ENCODE measurements around the gene NUAK1. TPM values are rescaled to one million over a fixed set of nuclear protein-coding genes. Genes with fewer than 3 reads are reported as not detected.
A peak's percentile ranks its signal among the peaks of the same experiment; 100 is the strongest.
"Not testable (repeated sequence)": the region's sequence is repeated elsewhere in the genome, so short reads cannot be mapped to it uniquely, and the experiment has no call there.

Gene NUAK1
- total RNA-seq, 1 donor from 2014 or later, result 40.6 TPM

DNA sequence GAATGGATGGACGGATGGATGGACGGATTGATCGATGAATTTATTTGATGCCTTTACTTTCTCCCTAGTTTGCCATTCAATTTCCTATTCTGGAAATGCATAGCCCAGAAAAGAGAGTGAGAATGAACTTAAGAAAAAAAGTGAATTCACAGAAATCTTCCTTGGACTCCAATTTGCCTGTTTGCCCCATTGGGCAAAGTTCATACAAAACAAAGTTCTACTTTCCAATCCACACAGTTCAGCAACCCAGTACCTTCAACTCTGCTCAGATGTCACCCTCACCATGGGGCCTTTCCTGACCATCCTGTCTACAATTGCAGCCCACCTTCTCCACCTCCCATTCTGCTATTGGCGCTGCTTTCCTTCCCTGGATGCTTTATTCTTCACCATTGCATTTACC lies 8.2 kb upstream of the NUAK1 start:
- DNase-seq, result no peak

DNA sequence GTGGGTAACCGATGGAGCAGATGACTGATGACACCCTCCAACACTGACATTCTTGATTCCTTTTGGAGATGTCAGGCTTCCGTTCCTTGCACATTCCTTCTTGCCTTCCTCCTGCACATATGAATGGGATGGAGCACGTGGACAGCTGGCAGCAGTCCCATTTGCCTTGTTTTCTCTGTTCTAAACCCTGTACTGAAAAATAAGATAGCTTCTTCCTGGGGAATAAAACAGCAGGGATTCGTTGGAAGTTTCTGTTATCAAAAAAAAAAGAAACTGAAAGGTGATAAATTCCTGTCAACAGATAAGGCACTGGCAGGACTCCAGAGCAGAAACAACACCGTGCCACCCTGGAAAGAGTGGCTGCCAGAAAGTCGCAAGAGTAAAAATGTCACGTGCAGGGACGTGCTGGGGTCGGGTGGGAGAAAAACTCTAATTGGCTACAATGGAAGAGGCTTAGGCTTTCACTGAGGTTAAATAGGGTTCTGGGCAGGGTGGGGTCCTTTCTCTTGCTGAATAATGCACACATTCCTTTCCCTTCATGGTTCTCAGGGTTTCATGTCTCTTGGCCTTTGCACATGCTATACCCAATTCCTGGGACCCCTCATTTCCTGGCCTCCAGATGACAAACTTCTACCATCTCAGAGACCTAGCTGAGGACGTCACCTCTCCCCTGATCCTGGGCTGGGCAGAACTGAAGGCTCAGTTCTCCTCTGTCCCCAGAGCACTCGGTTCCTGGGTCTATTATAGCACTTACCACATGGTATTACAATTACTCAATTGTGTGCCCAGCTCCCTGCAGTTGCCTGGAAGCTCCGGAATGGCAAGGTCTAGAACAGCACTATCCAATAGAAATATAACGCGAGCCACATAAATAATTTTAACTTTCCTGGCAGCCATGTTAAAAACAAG lies 7.0 kb upstream of the NUAK1 start:
- DNase-seq, result no peak

DNA sequence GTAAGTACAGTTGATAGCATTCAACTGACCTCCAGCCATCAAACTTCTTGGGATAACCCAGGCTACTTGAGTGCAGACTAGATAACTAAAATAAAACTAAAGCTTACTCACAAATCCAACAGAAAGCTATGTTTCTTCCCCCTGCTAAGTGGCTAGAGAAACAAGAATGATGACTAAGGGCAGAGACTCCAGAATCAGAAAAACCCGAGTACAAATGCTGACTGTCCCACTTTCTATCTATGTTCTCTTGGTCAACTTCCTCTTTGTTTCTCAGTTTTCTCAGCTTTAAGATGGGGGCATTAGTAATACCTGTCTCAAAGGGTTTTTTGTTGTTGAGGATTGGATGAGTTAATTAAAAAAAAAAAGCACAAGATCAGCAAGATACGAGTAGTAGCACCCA lies 6.1 kb upstream of the NUAK1 start:
- no peak for DNase-seq

DNA sequence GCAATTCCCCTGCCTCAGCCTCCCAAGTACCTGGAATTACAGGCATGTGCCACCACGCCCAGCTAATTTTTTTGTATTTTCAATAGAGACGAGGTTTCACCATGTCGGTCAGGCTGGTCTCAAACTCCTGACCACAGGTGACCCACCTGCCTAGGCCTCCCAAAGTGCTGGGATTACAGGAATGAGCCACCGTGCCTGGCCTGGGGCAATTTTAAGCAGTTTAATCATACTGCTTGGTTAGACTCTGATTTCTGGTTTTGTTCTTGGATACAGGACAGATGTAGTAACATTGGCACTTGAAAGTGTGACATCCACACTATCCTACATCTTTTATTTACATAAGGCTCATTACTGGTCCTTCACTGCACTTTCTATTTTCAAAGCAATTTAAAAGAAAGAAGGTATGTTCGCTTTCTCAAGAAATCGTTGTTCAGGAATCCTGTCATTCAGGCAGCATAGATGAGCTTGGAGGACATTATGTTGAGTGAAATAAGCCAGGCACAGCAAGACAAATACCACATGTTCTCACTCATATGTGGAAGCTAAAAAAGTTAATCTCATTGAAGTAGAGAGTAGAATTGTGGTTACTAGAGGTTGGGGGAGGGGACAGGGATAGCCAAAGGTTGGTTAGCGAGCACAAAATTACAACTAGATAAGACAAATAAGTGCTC lies 4.0 kb upstream of the NUAK1 start:
- DNase-seq, result no peak

DNA sequence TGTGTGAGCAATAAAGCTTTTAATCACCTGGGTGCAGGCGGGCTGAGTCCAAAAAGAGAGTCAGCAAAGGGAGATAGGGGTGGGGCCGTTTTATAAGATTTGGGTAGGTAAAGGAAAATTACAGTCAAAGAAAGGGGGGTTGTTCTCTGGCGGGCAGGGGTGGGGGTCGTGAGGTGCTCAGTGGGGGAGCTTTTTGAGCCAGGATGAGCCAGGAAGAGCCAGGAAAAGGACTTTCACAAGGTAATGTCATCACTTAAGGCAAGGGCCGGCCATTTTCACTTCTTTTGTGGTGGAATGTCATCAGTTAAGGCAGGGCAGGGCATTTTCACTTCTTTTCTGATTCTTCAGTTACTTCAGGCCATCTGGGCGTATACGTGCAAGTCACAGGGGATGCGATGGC lies 3.2 kb upstream of the NUAK1 start:
- not testable (repeated sequence) for DNase-seq

DNA sequence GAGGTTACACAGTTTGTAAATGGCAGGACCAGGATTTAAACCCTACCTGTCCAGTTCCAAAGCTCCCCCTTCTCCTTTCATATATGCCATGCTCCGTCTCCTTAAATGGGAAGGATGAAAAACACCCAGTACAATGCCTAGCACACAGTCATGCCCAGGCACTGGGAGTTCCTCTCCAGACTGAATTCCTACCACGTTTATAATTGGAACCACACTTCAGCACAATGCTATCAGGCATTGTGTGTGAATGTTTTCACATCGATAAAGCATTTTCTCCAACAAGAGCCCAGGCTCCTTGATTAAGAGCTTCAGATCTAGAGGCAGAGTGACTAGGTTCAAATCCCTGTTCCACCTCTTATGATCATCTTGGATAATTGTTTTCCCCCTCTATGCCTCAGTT lies 2.7 kb upstream of the NUAK1 start:
- no peak for DNase-seq

DNA sequence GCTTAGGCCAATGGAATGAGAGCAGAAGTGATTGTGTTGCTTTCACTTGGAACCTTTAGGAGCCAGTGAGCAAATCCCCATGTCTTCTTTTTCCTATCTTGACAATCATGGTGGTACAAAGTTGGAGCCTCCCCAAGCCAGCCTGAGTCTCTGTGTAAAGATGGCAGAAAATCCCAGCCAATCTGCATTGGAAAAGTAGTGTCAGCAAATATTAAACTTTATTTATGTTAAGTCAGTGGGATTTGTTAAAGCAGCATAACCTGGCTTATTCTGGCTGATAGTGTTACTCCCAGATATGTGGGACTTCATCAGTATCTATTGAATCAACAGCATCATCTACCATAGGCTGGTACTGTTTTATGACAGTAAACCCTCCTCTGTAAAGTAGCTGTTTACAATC lies 2.2 kb upstream of the NUAK1 start:
- no peak for DNase-seq

DNA sequence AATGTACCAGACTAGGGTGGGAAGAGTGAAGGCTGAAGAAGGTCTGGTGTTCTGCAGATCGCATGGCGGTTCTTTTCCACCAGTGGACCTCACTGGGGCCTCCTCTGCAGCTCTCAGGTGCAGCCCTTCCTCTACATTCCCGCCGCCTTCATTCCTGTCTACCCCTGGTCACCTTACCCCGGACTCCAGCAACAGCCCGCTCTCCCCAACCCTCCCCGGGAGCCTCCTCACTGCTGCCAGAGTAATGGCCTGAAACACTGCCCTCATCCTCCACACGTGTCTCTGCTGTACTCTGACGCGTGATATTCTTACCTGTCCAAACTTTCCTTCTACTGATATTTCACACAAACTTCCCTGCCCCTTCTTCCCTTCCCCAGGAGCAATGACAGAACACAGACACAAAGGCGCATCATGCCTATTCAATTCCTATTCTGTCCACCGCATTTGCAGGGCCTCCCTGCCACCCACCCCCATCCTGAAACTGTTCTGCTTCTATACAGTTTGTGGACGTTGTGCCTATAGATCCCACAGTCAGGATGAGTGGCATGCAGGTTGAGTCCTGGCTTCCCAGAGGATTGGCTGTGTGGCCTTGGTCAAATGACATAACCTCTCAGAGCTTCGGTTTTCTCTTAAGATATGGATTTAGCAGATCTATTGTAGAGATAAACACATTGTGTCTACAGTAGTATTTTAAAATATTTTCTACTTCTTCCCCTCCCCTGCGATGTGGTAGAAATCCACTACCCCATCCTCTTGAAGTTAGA lies 1.7 kb upstream of the NUAK1 start:
- DNase-seq, result no peak

DNA sequence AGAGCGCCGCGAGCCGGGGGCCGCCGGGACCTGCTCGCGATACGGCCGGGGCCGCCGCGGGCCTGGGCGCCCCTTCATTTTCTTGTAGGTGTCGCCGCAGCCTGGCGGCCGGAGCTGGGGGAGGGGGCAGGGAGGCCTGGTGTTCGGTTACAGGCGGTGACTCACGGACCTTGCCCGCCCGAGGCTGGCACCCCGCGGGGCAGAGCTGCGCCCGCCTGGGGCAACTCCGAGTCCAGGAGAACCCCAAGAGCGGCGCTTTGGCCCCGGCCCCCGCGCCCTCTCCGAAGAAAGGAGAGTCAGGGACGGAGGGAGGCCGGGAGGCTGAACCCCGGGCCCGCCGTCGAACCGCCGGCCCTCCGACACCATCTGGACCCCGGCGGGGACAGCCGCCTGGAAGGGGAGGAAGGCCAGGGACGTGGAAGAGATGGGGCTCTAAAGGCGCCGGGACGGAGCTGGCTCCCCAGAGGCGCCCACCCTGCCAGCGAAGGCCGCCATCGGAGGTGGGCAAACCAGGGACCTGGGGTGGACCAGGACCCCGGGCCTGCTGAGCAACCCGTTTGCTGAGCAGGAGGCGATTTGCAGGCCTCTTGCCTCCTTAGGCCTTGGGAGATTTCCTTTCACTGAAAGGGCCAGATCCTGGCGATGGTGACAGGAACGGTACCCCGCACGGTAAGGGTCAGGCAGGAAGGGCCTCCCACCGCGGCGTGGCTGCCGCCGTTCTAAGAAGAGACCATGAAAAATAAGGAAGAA lies 843 bp upstream of the NUAK1 start:
- peak; percentile 51 for DNase-seq

DNA sequence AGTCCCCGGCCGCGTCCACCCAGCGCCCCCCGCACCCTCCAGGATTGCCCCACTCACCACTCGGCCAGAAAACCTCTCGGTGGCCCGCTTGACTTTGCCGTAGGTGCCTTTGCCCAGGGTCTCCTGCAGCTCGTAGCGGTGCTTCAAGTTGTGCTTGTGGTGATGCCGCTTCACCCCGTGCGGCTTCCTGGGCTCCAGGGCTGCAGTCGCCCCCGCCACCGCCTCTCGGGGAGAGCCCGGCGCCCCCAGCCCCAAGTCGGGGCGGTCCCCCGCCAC lies 459 bp downstream of the NUAK1 start:
- no peak for DNase-seq

DNA sequence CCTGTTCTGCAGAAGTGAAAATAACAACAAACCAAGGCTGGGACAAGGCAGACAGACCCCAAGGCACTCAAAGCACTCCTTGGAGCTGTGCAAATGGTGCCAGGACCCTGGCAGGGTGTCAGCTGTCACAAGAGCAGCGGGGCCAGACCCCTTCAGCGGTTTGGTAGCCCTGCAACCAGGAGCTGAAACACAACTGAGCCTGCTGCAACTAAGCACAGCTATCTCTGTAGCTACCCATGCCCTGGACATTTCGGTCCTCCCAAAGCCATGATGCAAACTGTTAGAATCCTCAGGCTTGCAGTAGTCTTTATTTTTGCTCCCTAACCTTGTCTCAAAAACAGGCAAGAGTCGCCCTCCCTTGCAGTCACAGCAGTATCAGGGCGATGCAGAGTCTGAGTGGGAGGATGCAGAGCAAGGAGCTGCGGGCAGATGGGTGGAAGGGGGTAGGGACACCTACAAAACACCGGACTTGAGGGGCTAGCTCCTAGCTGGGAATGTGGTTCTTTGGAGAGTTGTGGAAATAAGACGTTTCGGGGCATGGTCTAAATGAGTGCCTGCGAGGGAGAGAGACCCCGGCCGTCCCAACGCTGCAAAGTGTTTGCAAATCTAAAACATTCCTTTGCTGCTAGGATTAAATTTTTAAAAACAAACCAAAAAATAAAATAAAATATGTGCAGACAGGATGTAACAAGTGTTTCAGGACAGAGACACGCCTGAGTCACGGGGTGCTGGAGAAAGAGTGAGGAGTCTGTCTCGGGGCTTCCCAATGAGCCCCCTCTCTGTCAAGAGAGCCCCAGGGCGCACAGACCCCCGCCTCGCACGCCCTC lies 1.0 kb downstream of the NUAK1 start:
- DNase-seq, result peak; percentile 70

DNA sequence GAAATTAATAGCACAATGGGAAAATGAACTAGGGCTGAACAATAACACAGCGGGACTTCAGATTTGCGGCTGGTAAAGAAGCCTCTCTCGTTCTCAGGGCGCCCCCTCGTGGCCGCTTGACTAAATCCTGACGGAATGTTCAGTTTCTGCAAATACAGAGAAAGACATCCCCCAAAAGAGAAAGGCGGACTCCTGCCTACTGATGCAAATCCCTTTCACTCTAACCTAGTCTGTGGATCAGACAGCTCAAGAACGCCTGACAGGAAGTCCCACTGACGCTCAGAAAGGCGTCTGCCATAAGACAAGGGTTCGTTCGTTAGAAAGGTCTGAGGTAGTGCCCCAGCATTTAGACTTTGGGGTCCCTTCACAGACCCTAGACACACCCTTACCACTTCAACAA lies 2.5 kb downstream of the NUAK1 start:
- peak; percentile 74 for DNase-seq

DNA sequence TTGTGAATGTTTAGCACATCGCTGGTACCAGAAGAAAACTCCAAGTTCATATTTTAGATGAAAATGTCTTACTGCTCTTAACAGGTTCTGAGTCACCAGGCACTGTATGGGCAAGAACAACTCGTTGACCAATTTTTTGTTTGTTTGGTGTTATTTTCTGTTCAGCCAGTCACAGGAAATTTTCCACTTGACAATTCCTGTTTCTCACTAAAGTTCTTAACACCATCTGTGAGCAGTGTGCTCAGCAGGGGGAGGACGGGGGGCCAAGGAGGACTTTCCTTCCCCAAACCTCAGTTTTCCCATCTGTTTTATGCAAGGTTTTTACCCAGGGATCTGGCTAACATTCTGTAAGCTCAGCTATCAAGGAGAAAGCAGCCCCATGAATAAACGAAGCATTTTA lies 3.0 kb downstream of the NUAK1 start:
- DNase-seq, result no peak

DNA sequence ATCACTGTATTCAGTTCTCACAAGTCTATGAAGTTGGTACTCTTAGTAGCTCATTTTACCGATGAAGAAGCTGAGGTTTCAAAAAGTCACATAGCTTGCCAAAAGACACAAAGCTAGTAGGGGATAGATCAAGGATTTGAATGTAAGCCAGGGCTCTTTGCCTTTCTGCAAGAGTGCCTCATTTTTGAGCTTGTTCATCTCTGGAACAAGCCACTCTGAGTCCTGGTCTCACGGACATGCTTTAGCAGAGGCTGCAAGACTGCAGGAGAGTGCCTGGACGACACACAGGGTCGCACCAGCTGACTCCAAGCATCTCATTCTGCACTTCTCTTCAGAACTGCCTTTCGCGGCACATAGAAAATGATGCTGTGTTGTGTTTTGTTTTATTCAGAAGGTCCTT lies 3.7 kb downstream of the NUAK1 start:
- DNase-seq, result no peak

DNA sequence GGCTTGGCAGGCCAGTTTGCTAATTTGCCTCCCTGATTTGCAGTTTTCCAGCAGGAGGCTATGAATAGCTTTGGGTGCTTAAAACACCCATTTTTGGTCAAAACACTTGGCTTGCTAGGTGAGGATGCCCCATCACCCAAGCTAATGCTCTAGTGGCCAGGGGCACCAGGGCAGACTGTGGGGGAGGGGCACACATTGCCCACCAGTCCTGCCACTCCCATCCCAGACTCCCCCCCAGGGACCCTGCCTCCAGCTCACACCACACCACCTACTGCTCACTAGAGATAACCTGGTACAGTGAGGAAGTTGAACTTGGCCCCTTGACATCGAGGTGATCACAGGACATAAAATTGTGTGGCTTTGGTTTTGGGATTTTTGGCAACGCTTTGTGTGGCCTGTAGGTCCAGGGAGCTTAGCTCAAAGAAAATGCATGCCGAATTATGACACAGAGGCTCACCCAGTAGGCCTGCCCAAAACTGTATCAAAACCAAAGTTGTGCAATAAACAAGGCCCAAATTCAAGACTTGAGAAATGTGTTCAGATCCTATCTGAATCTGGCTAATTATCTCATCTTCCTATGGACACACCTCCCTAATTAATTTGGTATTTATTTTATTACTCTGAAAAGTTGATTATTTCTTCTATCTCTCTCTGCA lies 4.3 kb downstream of the NUAK1 start:
- DNase-seq, result no peak

DNA sequence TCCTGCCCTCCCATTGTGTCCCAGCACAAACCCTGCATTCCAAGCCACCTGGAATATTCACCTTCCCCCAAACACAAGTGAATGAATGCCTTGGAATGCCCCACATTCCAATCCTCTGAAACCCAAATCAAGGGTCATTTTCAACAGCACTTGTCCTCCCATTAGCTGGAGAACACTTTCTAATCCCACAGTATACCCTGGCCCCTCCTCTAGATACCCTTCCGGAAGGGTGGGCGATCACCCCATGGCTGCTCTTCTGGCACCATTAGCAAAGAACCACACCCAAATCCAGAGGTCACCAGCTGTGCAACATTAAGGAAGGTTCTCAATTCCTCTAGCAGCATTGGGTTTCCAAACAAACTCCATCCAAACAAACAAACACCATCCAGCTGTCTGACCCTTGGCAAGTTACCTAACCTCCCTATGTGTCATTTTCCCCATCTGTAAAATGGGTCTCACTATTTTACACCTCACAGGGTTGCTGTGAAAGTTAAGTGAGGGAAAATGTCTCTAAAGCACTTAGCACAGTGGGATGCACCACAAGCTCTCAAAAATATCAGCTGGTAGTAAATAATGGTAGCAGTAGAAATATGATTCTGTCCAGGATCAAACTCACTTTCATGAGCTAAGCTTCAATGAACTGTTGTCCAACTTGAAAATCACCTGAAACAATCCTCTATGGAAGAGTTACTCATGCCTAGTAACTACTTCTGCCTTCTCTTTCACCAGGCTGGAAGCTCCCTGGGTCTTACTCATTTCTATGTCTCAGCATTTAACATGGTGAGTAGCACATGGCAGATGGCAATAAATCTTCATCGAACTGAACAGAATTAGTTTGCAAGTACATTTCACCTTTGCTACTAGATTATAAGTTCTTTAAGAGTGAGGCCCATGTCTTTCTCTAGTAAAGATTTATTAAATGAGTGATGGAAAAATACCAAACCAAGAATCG lies 5.3 kb downstream of the NUAK1 start:
- DNase-seq, result no peak

DNA sequence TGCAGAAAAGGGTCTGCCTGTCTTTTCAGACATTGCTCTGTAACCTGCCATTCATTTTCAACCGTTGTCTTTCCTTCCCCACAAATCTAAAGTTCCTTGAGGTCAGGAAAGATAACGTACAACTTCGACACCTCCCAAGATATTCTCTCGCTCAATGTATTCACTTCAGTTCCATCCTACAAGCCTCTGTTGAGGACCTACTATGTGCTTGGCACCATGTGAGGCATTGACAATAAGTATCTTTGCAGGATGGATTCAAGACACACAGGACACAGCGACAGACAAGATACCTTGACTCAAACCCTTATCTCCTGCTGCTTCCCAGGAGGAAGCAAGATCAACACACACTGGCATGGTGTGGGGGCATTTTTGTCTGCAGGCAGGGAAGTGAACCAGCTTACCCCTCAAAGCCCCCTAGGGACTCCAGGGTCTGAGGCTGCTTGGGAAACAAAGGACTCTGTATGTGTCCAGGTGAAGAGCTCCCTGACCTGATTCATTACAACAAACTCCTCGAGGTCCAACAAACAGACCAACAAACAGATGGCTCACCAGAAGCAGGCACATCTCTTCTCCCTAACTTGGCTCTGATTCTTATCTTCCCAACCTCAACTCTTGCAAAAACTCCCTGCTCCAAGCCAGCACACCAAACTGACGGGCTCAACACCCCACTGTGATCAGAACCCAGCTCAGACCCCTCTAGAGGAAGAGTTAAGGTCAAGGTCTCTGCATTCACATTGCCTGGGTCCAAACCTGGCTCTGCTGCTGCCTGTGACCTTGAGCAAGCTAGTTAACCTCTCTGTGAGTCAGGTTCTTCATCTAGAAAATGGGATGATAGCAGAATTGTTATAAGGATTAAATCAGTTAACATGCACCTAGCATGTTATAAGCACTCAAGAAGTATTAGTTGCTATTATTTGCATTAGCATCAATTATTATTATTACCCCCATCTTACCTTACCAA lies 6.3 kb downstream of the NUAK1 start:
- no peak for DNase-seq

DNA sequence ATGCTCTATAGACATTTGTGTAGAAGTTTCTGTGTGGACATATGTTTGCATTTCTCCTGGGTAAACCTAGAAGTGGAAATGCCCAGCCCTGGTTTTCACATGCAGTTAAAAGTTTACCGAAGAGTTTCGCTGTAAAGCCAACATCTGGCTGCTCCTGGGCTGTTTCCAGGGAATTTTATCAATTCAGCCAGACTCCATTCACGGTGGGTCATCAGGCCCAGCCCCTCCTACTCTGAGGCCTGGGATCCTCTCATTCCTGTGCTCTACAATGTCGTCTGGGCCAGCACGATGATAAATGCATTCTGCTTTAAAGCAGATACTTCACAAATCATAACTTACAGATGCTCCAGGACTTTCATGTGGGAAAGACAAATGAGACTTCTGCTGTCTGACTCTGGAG lies 7.1 kb downstream of the NUAK1 start:
- DNase-seq, result no peak

Measured in occipital lobe (tissue), 2 donors.